ENCODE results near the gene DNPH1. TPM values are rescaled to one million over a fixed set of nuclear protein-coding genes. Genes with fewer than 3 reads are reported as not detected.

The DNPH1 gene
- total RNA-seq, 1 donor from 2014 or later, result 3.5 TPM

DNA sequence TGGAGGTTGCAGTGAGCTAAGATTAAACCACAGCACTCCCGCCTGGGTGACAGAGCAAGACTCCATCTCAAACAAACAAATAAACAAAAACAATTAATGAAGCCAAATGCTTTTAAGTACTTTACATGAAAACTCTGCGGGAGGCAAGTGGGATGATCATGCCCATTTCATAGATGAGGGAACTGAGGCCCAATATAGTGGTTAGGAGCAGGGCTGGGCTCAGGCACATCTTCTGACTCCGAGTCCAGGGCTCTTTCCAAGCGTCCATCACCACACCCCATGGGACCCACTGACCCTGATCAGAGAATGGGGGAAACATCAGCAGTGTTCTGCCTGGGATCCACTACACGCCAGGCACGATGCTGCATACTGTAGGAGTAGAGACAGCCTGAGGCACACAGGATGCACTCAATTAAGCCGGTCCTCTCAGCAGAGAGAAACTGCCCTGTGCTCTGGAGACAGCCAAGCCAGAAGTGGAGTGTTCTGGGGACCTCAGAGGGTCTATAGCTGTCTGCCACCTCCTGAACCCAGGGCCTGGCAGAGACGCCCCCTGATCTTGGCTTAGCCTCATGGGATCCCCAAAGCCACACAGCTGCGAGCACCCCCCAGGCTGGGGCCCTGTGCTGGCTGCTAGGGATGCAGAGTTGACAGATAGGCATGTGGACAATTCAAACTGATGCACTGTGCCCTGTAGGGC is 27.5 kb upstream of the DNPH1 start:
- Mint-ChIP-seq H3K36me3 (ENCODE audit: unreplicated experiment) (peaks cover 13% of the 10 kb centered on the region), H3K27me3 (ENCODE audit: unreplicated experiment) (peaks cover 16% of the 10 kb centered on the region), H3K27ac (ENCODE audit: unreplicated experiment) (no peak overlapping the region), H3K4me1 (ENCODE audit: low read depth, unreplicated experiment) (peaks cover 5% of the 10 kb centered on the region), H3K9me3 (ENCODE audit: unreplicated experiment) (peaks cover 12% of the 10 kb centered on the region), H3K4me3 (ENCODE audit: unreplicated experiment) (no peak overlapping the region)
- DNase-seq, result no peak
- TF ChIP-seq, protein P1, sequence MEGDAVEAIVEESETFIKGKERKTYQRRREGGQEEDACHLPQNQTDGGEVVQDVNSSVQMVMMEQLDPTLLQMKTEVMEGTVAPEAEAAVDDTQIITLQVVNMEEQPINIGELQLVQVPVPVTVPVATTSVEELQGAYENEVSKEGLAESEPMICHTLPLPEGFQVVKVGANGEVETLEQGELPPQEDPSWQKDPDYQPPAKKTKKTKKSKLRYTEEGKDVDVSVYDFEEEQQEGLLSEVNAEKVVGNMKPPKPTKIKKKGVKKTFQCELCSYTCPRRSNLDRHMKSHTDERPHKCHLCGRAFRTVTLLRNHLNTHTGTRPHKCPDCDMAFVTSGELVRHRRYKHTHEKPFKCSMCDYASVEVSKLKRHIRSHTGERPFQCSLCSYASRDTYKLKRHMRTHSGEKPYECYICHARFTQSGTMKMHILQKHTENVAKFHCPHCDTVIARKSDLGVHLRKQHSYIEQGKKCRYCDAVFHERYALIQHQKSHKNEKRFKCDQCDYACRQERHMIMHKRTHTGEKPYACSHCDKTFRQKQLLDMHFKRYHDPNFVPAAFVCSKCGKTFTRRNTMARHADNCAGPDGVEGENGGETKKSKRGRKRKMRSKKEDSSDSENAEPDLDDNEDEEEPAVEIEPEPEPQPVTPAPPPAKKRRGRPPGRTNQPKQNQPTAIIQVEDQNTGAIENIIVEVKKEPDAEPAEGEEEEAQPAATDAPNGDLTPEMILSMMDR (IDR thresholded peaks at IDR 0.05; ENCODE audit: partially characterized antibody, unreplicated experiment), result no peak

DNA sequence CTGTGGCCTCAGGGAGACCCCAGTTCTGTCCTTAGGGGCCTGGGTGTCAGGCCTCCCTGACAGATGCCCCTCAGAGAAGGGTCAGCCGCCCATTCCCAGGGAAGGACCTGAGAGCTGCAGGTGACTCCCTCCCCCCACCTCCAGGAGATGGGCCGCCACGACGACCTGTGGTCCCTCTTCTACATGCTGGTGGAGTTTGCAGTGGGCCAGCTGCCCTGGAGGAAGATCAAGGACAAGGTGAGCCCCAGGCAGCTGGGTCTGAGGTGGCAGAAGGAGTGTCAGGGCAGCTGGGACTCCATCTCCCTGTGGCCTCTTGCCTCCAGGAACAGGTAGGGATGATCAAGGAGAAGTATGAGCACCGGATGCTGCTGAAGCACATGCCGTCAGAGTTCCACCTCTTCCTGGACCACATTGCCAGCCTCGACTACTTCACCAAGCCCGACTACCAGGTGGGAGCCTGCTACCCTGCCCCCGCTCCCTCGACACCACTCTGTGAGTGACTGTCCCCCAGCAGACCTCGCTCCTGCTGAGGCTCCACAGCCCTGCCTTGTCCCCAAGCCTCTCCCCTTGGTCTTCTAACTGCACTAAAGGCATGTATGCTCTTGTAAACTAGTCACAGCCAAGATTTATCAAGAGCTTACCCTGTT is 26.2 kb upstream of the DNPH1 start:
- peaks cover 17% of the 10 kb centered on the region for H3K4me1 Mint-ChIP-seq (ENCODE audit: low read depth, unreplicated experiment)
- TF ChIP-seq, protein P1 (IDR thresholded peaks at IDR 0.05; ENCODE audit: partially characterized antibody, unreplicated experiment), result no peak
- peak overlapping the region; percentile 59 for H3K27ac Mint-ChIP-seq (ENCODE audit: unreplicated experiment)
- DNase-seq, result no peak
- H3K36me3 Mint-ChIP-seq (ENCODE audit: unreplicated experiment), result peaks cover 13% of the 10 kb centered on the region
- no peak overlapping the region for H3K4me3 Mint-ChIP-seq (ENCODE audit: unreplicated experiment)
- H3K27me3 Mint-ChIP-seq (ENCODE audit: unreplicated experiment), result peaks cover 16% of the 10 kb centered on the region
- H3K9me3 Mint-ChIP-seq (ENCODE audit: unreplicated experiment), result peaks cover 18% of the 10 kb centered on the region

DNA sequence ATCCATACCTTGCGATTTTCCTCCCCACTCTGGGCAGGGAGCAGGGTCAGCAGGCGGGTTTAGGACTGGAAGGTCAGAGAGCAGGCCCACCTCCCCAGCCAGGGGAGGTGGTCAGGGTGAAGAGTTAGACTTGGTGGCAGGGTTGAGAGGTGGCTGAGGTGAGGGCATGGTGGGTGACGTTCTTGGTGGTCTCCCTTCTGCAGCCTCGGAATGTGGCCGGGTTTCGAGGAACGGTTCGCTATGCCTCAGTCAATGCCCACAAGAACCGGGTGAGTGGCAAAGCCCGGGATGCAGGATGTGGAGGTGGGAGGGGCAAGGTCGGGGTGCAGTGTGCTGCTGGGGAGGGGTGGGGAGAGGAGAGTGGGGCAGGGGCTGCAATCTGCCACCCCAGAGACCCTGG is 25.6 kb upstream of the DNPH1 start:
- TF ChIP-seq, protein P1 (IDR thresholded peaks at IDR 0.05; ENCODE audit: partially characterized antibody, unreplicated experiment), result no peak
- H3K27ac Mint-ChIP-seq (ENCODE audit: unreplicated experiment), result no peak overlapping the region
- H3K4me3 Mint-ChIP-seq (ENCODE audit: unreplicated experiment), result no peak overlapping the region
- peaks cover 16% of the 10 kb centered on the region for H3K27me3 Mint-ChIP-seq (ENCODE audit: unreplicated experiment)
- H3K9me3 Mint-ChIP-seq (ENCODE audit: unreplicated experiment), result peaks cover 18% of the 10 kb centered on the region
- H3K4me1 Mint-ChIP-seq (ENCODE audit: low read depth, unreplicated experiment), result peaks cover 17% of the 10 kb centered on the region
- no peak for DNase-seq
- peaks cover 13% of the 10 kb centered on the region for H3K36me3 Mint-ChIP-seq (ENCODE audit: unreplicated experiment)

DNA sequence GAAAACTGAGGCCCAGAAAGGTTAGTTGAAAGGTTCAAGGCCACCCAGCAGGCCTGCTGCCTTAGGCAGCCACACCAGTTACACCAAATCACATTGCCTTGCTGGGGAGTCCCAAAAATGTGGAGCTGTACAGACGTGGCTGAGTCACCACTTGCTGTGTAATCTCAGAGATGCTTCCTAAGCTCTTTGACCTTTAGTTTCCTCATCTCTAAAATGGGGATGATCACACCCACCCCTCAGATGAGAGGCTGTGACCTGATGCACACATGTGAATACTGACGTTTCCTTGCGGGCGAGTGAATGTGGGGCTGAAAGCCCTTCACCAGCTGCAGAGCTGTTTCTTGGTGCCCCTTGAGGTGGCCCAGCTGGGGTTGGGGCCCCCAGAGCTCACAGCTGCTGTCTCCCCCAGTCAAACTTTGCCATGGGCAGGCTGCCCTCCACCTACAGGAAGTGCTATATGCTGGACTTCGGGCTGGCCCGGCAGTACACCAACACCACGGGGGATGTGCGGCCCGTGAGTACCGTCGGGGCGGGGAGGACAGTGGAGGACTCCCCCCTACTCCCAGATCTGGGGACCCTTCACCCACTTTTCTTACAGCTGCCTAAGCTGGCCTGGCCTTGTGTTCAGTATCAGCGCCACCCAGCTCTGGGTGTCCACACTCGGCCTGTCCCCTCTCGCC is 25.0 kb upstream of the DNPH1 start:
- Mint-ChIP-seq H3K4me3 (ENCODE audit: unreplicated experiment) (no peak overlapping the region), H3K4me1 (ENCODE audit: low read depth, unreplicated experiment) (peaks cover 17% of the 10 kb centered on the region), H3K36me3 (ENCODE audit: unreplicated experiment) (peaks cover 13% of the 10 kb centered on the region), H3K27ac (ENCODE audit: unreplicated experiment) (no peak overlapping the region), H3K9me3 (ENCODE audit: unreplicated experiment) (peaks cover 18% of the 10 kb centered on the region), H3K27me3 (ENCODE audit: unreplicated experiment) (peaks cover 16% of the 10 kb centered on the region)
- no peak for DNase-seq
- TF ChIP-seq, protein P1 (IDR thresholded peaks at IDR 0.05; ENCODE audit: partially characterized antibody, unreplicated experiment), result no peak
